Stimulated activated effector memory CD8-positive, alpha-beta T cell treated with anti-CD3 and anti-CD28 coated beads, Interleukin-12 subunit alpha, Interleukin-12 subunit beta, amount 100 ng/mL, for 72 hours (primary cell): ENCODE results near the gene VPS9D1.

Experiments
- ATAC-seq: fragments of 150-1000 bp; cut with Tn5 transposase; 2 replicates; pipeline ENCODE4 v1.10.0; 2021
- DNase-seq, 2 donors: peaks; one replicate each; pipeline ENCODE4 v3.0.0; 2021 to 2022; ENCODE audit warnings: low spot score in 2 of 2
- H3K27ac Mint-ChIP-seq: one replicate; pipeline ENCODE4 v1.8.0; 2022; ENCODE audit warnings: mild to moderate bottlenecking, mixed read lengths
- H3K36me3 Mint-ChIP-seq: one replicate; pipeline ENCODE4 v1.8.0; 2022; ENCODE audit warnings: mild to moderate bottlenecking, mixed read lengths
- H3K4me1 Mint-ChIP-seq: one replicate; pipeline ENCODE4 v1.8.0; 2022; ENCODE audit warnings: mixed read lengths
- H3K4me3 Mint-ChIP-seq: one replicate; pipeline ENCODE4 v1.8.0; 2022; ENCODE audit warnings: mild to moderate bottlenecking, mixed read lengths
- H3K9me3 Mint-ChIP-seq: one replicate; pipeline ENCODE4 v1.8.0; 2022; ENCODE audit warnings: mixed read lengths

Gene VPS9D1

DNA sequence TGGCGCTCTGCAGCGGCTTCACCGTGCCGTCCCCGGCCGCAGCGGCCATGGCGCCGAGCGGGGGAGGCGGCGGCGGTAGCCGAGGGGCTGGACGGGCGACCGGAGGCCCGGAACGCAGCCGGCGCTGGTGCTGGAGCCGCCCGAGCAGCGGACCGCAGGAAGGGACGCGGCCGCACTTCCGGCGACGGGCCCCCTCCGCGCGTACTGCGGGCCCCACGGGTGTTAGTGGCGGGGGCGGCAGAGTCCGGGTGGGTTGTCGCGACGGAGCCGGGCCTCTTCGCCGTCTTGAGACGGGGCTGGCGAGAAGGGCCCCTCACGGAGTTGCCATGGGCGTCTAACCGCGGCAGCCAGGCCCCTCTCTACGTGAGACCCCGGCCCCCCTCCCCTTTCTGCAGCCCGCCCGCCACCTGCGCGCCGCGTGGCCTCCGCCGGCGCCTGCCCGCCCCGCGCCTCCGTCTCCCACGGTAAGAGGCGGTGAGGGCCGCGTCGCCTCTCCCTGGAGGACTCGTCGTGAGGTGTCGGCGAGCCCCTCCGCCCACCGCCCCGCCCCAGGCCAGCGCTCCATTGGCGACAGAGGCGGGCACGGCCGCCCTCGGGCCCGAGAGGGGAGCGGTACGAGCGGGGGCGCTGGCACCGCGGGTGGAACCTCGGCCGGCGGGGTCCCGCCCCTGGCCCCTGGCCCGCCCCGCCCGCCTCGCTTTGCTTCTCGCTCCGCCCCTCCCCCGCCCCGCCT lies at the start of gene VPS9D1, which contains the start of gene ZNF276:
Gene VPS9D1, minus strand, starts transcription at position 86 of the 733 bp plus-strand sequence. Its CDS starts 37 bp downstream, at position 49.
Gene ZNF276, plus strand, starts transcription at position 725 of the 733 bp plus-strand sequence. CDS start 104 bp downstream, outside the sequence.
- H3K27ac Mint-ChIP-seq: peak within 1 kb of the TSS; percentile 78
- H3K4me3 Mint-ChIP-seq: peak within 1 kb of the TSS; percentile 90
- peak; percentile 67 for ATAC-seq
- H3K4me1 Mint-ChIP-seq: peaks cover 55% of the 10 kb centered on the region
- peak; percentile 74 to 91 for DNase-seq
- no peaks in the 10 kb centered on the region for H3K9me3 Mint-ChIP-seq
- peaks cover 58% of the 10 kb centered on the region for H3K36me3 Mint-ChIP-seq

DNA sequence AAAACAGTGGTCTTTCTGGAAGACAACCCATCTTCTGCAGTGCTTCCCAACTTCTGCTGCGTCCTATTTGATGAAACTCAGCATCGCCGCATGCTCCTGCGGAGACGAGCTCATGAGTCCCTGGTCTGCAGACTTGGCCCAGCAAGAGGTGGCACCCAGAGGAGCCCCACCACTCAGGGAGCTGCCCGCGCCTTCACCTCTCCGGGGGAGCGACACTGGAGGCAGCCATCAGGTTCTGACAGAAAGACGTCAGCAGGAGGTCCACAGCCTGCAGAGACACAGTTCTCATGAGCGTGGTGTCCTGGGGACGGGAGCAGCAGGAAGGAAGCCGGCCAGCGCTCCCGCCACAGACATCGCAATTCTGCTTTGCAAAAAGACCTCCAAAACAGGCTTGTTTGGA lies 49.7 kb upstream of the VPS9D1 start:
- no peak overlapping the region for H3K27ac Mint-ChIP-seq
- ATAC-seq (no peak), DNase-seq (no peak)
- H3K36me3 Mint-ChIP-seq: peaks cover 92% of the 10 kb centered on the region
- H3K9me3 Mint-ChIP-seq: no peaks in the 10 kb centered on the region
- peaks cover 6% of the 10 kb centered on the region for H3K4me1 Mint-ChIP-seq
- no peak overlapping the region for H3K4me3 Mint-ChIP-seq

GRCh38 chr16:89765292-89765830 lies 44.7 kb upstream of the VPS9D1 start:
- Mint-ChIP-seq H3K36me3 (peaks cover 92% of the 10 kb centered on the region), H3K27ac (peak overlapping the region; percentile 92), H3K4me1 (peaks cover 49% of the 10 kb centered on the region), H3K9me3 (no peaks in the 10 kb centered on the region), H3K4me3 (peak overlapping the region; percentile 77)
- ATAC-seq (no peak), DNase-seq (no peak)

GRCh38 chr16:89764711-89765201 lies 44.1 kb upstream of the VPS9D1 start:
- Mint-ChIP-seq H3K36me3 (peaks cover 92% of the 10 kb centered on the region), H3K4me3 (peak overlapping the region; percentile 77), H3K27ac (peak overlapping the region; percentile 92), H3K4me1 (peaks cover 54% of the 10 kb centered on the region), H3K9me3 (no peaks in the 10 kb centered on the region)
- ATAC-seq (peak; percentile 92), DNase-seq (peak; percentile 11 to 75)

DNA sequence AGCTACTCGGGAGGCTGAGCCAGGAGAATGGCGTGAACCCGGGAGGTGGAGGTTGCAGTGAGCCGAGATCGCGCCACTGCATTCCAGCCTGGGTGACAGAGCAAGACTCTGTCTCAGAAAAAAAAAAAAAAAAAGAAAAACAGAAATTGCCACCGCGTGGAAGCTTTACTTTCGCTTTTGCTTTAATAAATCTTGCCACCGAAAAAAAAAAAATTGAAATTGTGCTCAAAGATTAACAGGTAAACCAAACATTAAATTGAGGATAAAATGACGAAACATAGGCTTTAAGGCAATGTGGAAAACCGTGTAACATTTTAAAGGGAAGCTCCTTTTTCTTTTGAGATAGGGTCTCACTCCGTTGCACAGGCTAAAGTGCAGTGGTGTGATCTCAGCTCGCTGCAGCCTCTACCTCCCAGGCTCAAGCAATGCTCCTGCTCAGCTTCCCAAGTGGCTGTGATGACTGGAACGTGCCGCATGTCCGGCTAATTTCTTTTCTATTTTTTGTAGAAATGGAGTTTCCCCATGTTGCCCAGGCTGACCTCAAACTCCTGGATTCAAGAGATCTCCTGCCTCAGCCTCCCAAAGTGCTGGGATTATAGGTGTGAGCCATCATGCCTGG lies 40.7 kb upstream of the VPS9D1 start:
- peaks cover 93% of the 10 kb centered on the region for H3K36me3 Mint-ChIP-seq
- H3K27ac Mint-ChIP-seq: peak overlapping the region; percentile 87
- H3K9me3 Mint-ChIP-seq: no peaks in the 10 kb centered on the region
- H3K4me1 Mint-ChIP-seq: peaks cover 49% of the 10 kb centered on the region
- ATAC-seq (no peak), DNase-seq (no peak)
- peak overlapping the region; percentile 66 for H3K4me3 Mint-ChIP-seq

GRCh38 chr16:89759746-89760340 lies 39.1 kb upstream of the VPS9D1 start:
- Mint-ChIP-seq H3K9me3 (no peaks in the 10 kb centered on the region), H3K36me3 (peaks cover 99% of the 10 kb centered on the region), H3K4me3 (peak overlapping the region; percentile 66), H3K4me1 (peaks cover 46% of the 10 kb centered on the region), H3K27ac (peak overlapping the region; percentile 87)
- DNase-seq (no peak), ATAC-seq (no peak)

DNA sequence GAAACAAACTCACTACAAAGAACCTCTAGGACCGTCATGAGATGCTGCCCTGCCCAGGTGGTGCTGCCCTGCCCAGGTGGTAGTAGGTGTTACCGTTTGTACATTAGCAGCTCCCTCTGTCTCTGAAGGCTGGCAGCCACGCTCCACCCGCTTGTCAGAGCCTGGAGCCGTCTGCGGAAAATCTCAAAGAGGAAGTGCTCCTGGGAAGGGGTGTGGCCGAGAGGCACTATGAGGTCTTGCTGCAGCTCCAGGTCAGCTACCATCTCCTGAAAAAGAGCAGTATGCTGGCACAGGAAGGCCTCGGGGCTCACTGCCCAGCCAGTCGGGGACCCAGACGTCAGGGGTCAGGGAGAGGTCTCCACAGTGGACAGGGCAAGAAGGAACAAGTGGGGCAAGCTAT lies 28.9 kb upstream of the VPS9D1 start:
- ATAC-seq (no peak), DNase-seq (no peak)
- H3K4me3 Mint-ChIP-seq: no peak overlapping the region
- H3K36me3 Mint-ChIP-seq: peaks cover 89% of the 10 kb centered on the region
- H3K9me3 Mint-ChIP-seq: no peaks in the 10 kb centered on the region
- H3K27ac Mint-ChIP-seq: no peak overlapping the region
- H3K4me1 Mint-ChIP-seq: peaks cover 15% of the 10 kb centered on the region

GRCh38 chr16:89748921-89749320 lies 28.2 kb upstream of the VPS9D1 start:
- ATAC-seq (no peak), DNase-seq (no peak)
- Mint-ChIP-seq H3K36me3 (peaks cover 89% of the 10 kb centered on the region), H3K4me3 (no peak overlapping the region), H3K4me1 (peaks cover 8% of the 10 kb centered on the region), H3K27ac (no peak overlapping the region), H3K9me3 (no peaks in the 10 kb centered on the region)

DNA sequence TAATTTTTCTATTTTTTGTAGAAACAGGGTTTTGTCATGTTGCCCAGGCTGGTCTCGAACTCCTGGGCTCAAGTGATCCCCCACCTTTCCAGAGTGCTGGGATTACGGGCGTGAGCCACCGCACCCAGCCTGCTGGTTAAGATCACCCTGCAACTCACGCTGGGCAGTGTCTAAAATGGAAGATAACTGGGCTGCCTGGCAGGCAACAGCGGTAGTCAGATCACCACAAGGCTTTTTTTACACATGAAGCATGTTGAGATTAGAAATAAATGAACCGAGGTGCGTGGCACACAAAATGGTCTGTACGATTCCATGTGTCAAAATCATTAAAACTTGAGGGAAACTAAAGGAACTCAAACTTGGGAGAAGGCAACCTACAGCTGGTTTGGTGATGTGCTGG lies 27.4 kb upstream of the VPS9D1 start:
- no peak for ATAC-seq
- no peak for DNase-seq
- no peaks in the 10 kb centered on the region for H3K9me3 Mint-ChIP-seq
- H3K36me3 Mint-ChIP-seq: peaks cover 91% of the 10 kb centered on the region
- peaks cover 6% of the 10 kb centered on the region for H3K4me1 Mint-ChIP-seq
- H3K27ac Mint-ChIP-seq: no peak overlapping the region
- no peak overlapping the region for H3K4me3 Mint-ChIP-seq

GRCh38 chr16:89746043-89746442 lies 25.3 kb upstream of the VPS9D1 start:
- no peak for ATAC-seq
- Mint-ChIP-seq H3K9me3 (no peaks in the 10 kb centered on the region), H3K27ac (no peak overlapping the region), H3K36me3 (peaks cover 93% of the 10 kb centered on the region), H3K4me1 (peaks cover 8% of the 10 kb centered on the region), H3K4me3 (no peak overlapping the region)
- DNase-seq: no peak

DNA sequence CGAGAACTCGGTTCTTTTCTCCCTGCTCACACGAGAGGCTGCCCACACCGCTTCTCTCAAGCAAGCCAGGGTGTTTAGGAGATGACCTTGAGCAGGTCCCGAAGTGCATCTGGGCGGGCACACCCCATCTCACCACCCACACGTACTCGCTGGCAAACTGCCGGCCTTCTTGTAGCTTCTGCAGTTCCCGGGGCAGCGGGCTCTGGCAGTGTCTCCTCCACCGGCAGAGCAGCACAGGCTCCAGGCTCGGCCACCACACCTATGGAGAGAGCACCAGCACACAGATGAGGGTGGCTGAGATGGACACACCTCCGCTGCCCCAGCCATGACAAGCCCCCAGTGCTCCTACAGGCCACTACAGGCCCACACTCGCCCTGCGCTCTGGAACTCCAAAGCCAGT lies 24.1 kb upstream of the VPS9D1 start:
- no peaks in the 10 kb centered on the region for H3K9me3 Mint-ChIP-seq
- H3K4me3 Mint-ChIP-seq: no peak overlapping the region
- no peak overlapping the region for H3K27ac Mint-ChIP-seq
- H3K4me1 Mint-ChIP-seq: peaks cover 8% of the 10 kb centered on the region
- ATAC-seq (no peak), DNase-seq (no peak)
- H3K36me3 Mint-ChIP-seq: peaks cover 93% of the 10 kb centered on the region

- ATAC-seq (peak; percentile 26), DNase-seq (no peak)
- peaks cover 19% of the 10 kb centered on the region for H3K4me1 Mint-ChIP-seq
- no peak overlapping the region for H3K4me3 Mint-ChIP-seq
- H3K36me3 Mint-ChIP-seq: peaks cover 93% of the 10 kb centered on the region
- H3K9me3 Mint-ChIP-seq: no peaks in the 10 kb centered on the region
- H3K27ac Mint-ChIP-seq: peak overlapping the region; percentile 77
Observed at GRCh38 chr16:89742948-89743347, 22.2 kb upstream of the VPS9D1 start.

DNA sequence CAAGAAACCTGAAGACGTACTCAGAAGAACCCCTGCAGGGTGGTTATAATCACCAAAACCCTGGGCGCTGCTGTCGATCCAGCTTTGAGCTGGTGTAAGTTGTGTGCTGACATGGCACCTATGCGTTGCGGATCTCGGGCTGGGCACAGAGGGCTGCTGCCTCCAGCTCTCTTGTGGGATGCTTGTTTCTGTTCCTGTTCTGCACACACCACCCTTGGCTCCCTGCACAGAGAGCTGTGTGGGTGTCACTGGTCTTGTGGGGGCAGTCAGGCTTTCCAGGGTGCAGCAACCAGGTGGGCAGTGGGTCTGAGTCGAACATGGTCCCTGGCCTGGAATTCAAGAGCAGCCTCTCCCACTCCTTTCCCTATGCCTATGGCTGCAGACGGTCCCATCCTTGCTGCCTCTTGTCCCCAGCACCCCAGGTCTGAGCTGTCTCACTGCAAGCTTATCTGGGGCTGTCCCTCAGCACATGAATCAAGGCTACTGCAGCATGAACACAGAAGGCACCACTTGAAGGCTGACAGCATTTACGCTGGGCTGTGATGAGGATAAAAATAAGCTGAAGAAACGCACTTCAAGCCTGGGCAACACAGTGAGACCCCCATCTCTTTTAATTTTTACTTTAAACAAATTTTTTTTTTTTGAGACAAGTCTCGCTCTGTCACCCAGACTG lies 20.8 kb upstream of the VPS9D1 start:
- Mint-ChIP-seq H3K4me1 (peaks cover 33% of the 10 kb centered on the region), H3K36me3 (peaks cover 95% of the 10 kb centered on the region), H3K27ac (peak overlapping the region; percentile 34), H3K9me3 (no peaks in the 10 kb centered on the region), H3K4me3 (no peak overlapping the region)
- ATAC-seq: no peak
- no peak for DNase-seq

- peaks cover 38% of the 10 kb centered on the region for H3K4me1 Mint-ChIP-seq
- ATAC-seq (no peak), DNase-seq (no peak)
- peak overlapping the region; percentile 32 for H3K27ac Mint-ChIP-seq
- no peak overlapping the region for H3K4me3 Mint-ChIP-seq
- H3K36me3 Mint-ChIP-seq: peaks cover 100% of the 10 kb centered on the region
- no peaks in the 10 kb centered on the region for H3K9me3 Mint-ChIP-seq
Observed at GRCh38 chr16:89739383-89739782, 18.7 kb upstream of the VPS9D1 start.
